CD8-positive, alpha-beta memory T cell (primary cell): ENCODE results near the gene ADGRV1. TPM values are rescaled to one million over a fixed set of nuclear protein-coding genes. Genes with fewer than 3 reads are reported as not detected.

Experiments used
- CTCF ChIA-PET: fragments of 350-600 bp; sonication (Branson Sonifier 250); formaldehyde crosslinking; loops from one replicate; lab custom pipeline; 2021; ENCODE audit warnings: antibody characterized with exemption; lab: Charles Lee
- POLR2A ChIA-PET: fragments of 350-600 bp; sonication (Branson Sonifier 250); formaldehyde crosslinking; loops from one replicate; lab custom pipeline; 2021; ENCODE audit warnings: antibody characterized with exemption; lab: Charles Lee
- DNase-seq, 5 donors: peaks; one replicate each; pipeline versions ENCODE4 v3.0.0 to v3.0.0-alpha.2; 2020 to 2022; ENCODE audit warnings: mixed read lengths in 1 of 5
- H3K27ac ChIP-seq: one replicate; pipeline ENCODE4 v1.7.0; 2013; ENCODE audit warnings: low read depth, mild to moderate bottlenecking, low read length, moderate library complexity
- H3K27me3 ChIP-seq: 2 replicates; pipeline ENCODE4 v1.7.0; 2013; ENCODE audit warnings: low read length, mild to moderate bottlenecking; ENCODE audit not compliant: insufficient read depth, poor library complexity, severe bottlenecking
- H3K36me3 ChIP-seq: 2 replicates; pipeline ENCODE4 v1.7.0; 2013; ENCODE audit warnings: mild to moderate bottlenecking, low read length, moderate library complexity; ENCODE audit not compliant: insufficient read depth
- H3K4me1 ChIP-seq: 2 replicates; pipeline ENCODE4 v1.7.0; 2013; ENCODE audit warnings: mild to moderate bottlenecking, low read length, moderate library complexity; ENCODE audit not compliant: insufficient read depth
- H3K4me3 ChIP-seq: 2 replicates; pipeline ENCODE4 v1.7.0; 2013; ENCODE audit warnings: mild to moderate bottlenecking, low read length
- H3K9me3 ChIP-seq: 2 replicates; pipeline ENCODE4 v1.7.0; 2013; ENCODE audit warnings: mild to moderate bottlenecking, low read length
- H3K27ac Mint-ChIP-seq, 8 donors: one replicate each; pipeline ENCODE4 v1.8.0; 2020 to 2021; ENCODE audit warnings: mixed read lengths in 8 of 8, mild to moderate bottlenecking in 6 of 8, inconsistent platforms in 3 of 8, moderate library complexity in 3 of 8
- H3K27me3 Mint-ChIP-seq, 2 donors: one replicate each; pipeline ENCODE4 v1.8.0; 2020 to 2021; ENCODE audit warnings: mixed read lengths in 2 of 2, mild to moderate bottlenecking in 1 of 2, moderate library complexity in 1 of 2
- H3K36me3 Mint-ChIP-seq, 3 donors: one replicate each; pipeline ENCODE4 v1.8.0; 2020 to 2021; ENCODE audit warnings: mixed read lengths in 3 of 3, inconsistent platforms in 1 of 3, mild to moderate bottlenecking in 1 of 3
- H3K4me1 Mint-ChIP-seq, 3 donors: one replicate each; pipeline ENCODE4 v1.8.0; 2020 to 2021; ENCODE audit warnings: mixed read lengths in 3 of 3, inconsistent platforms in 1 of 3, mild to moderate bottlenecking in 1 of 3
- H3K4me3 Mint-ChIP-seq, 7 donors: one replicate each; pipeline ENCODE4 v1.8.0; 2020 to 2021; ENCODE audit warnings: mixed read lengths in 7 of 7, mild to moderate bottlenecking in 6 of 7, moderate library complexity in 4 of 7, inconsistent platforms in 2 of 7
- H3K9me3 Mint-ChIP-seq, 5 donors: one replicate each; pipeline ENCODE4 v1.8.0; 2020 to 2022; ENCODE audit warnings: mixed read lengths in 5 of 5, mild to moderate bottlenecking in 3 of 5, moderate library complexity in 2 of 5, inconsistent platforms in 1 of 5
- polyA plus RNA-seq: library from polyadenylated mRNA; unstranded; fragments of 300-500 nt; fragmentation: Illumina TruSeq; gene quantifications from one replicate; pipeline ENCODE4 v1.2.3, GENCODE V29; 2021
- total RNA-seq, 2 experiments: library from RNA; stranded (reverse); gene quantifications; one replicate each; pipeline ENCODE4 v1.2.3, GENCODE V29; 2021

The ADGRV1 gene
- total and polyA plus RNA-seq, 3 experiments from 2014 or later, result 0.33 to 0.44 TPM; not detected in 1

GRCh38 chr5:90947667-90948066, 389.1 kb downstream of the ADGRV1 start:
- no peak overlapping the region for H3K4me3 Mint-ChIP-seq
- H3K9me3 ChIP-seq, result no peaks in the 10 kb centered on the region
- no peak overlapping the region for H3K4me3 ChIP-seq
- peaks cover 0 to 4% (median 0%) of the 10 kb centered on the region in 5 donors for H3K9me3 Mint-ChIP-seq
- H3K27me3 ChIP-seq, result no peaks in the 10 kb centered on the region
- no peaks in the 10 kb centered on the region for H3K4me1 ChIP-seq
- ChIA-PET CTCF (interaction anchor here (1.9 kb wide), 1 partner anchor 16 kb away, joined by 4 read pairs; no protein-coding TSS in a partner anchor), POLR2A (no interaction called here)
- H3K36me3 ChIP-seq, result no peaks in the 10 kb centered on the region
- peaks cover 0 to 30% of the 10 kb centered on the region in 2 donors for H3K27me3 Mint-ChIP-seq
- H3K4me1 Mint-ChIP-seq, result no peaks in the 10 kb centered on the region
- no peaks in the 10 kb centered on the region for H3K36me3 Mint-ChIP-seq
- no peak overlapping the region for H3K27ac Mint-ChIP-seq
- no peak overlapping the region for H3K27ac ChIP-seq
- no peak for DNase-seq

GRCh38 chr5:90948969-90949368, 390.4 kb downstream of the ADGRV1 start:
- Histone ChIP-seq H3K36me3 (no peaks in the 10 kb centered on the region), H3K4me3 (no peak overlapping the region), H3K4me1 (no peaks in the 10 kb centered on the region), H3K27me3 (no peaks in the 10 kb centered on the region), H3K9me3 (no peaks in the 10 kb centered on the region), H3K27ac (no peak overlapping the region)
- CTCF ChIA-PET, result no interaction called here
- Mint-ChIP-seq H3K4me1 (no peaks in the 10 kb centered on the region), H3K36me3 (no peaks in the 10 kb centered on the region), H3K27ac (no peak overlapping the region), H3K27me3 (peaks cover 0 to 38% of the 10 kb centered on the region in 2 donors), H3K9me3 (peaks cover 0 to 4% (median 0%) of the 10 kb centered on the region in 5 donors), H3K4me3 (no peak overlapping the region)
- no peak for DNase-seq
- POLR2A ChIA-PET, result no interaction called here

DNA sequence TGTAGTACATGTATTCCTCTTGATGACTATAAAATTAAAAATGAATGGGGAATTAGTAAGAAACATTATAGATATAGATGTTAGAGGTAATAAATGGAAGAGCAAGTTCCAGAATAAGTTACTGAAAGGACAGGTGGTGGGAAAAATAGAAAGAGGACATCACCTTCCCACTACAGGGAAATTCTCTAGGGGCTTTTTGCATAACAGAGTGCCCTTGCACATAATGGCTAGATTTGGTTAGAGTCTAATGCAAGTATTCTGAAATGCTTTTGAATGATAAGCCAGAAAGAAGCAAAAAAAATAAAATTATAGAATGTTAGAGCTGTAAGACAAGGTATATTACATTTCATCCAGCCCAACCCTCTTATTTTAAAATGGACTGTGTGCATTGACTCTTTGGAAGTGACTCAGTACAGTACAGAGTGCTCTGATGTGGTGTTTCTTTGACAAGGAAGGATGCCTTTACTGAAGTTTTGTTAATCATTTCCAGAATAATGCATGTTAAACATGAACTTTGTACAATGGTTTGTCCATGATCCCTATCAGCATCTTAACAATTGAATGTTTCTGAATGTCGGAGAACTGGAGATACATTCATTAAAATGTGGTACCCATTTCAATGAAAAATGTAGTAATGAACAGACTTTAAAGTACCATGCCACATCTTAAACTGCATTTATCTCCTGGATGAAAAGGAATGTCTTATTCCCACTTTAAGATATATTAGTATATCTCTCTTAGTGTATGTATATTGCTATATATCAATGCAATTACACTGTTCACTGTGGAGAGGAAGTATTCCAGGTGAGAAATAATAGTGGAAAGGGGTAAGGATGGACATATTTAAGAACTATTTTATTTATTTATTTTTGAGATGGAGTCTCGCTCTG, 391.1 kb downstream of the ADGRV1 start:
- ChIA-PET CTCF (no interaction called here), POLR2A (no interaction called here)
- Mint-ChIP-seq H3K27me3 (peaks cover 0 to 38% of the 10 kb centered on the region in 2 donors), H3K27ac (no peak overlapping the region), H3K36me3 (no peaks in the 10 kb centered on the region), H3K4me3 (no peak overlapping the region), H3K4me1 (no peaks in the 10 kb centered on the region), H3K9me3 (peaks cover 0 to 4% (median 0%) of the 10 kb centered on the region in 5 donors)
- no peak overlapping the region for H3K4me3 ChIP-seq
- no peak overlapping the region for H3K27ac ChIP-seq
- no peaks in the 10 kb centered on the region for H3K4me1 ChIP-seq
- no peak for DNase-seq
- no peaks in the 10 kb centered on the region for H3K36me3 ChIP-seq
- H3K9me3 ChIP-seq, result no peaks in the 10 kb centered on the region
- H3K27me3 ChIP-seq, result no peaks in the 10 kb centered on the region

DNA sequence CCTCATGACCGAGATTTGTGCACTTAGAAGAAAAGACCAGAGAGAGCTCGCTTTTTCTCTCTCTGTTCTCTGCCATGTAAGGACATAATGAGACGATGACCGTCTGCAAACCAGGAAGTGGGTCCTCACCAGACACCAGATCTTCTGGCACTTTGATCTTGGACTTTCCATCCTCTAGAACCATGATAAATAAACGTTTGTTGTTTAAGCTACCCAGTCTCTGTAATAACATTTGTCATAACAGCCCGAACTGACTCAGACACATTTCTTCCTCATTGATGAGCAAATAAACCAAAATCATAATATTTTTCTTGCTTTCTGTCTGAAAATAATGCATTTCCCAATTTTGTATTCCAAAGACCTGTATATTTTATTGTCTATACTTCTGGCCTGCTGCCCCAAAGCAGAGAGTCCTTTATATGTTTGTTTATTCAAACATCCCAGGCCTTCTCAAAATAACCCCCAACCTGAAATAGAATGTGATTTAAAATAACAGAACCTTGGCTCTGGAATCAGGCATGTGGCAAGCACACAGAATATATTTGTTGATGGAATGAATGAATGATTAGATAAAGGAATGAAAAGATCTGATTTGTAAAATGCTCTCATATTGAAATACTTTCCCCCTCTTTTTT, 396.5 kb downstream of the ADGRV1 start:
- H3K9me3 Mint-ChIP-seq, result no peaks in the 10 kb centered on the region
- H3K27me3 ChIP-seq, result no peaks in the 10 kb centered on the region
- H3K27ac Mint-ChIP-seq, result no peak overlapping the region
- H3K4me1 ChIP-seq, result no peaks in the 10 kb centered on the region
- no peaks in the 10 kb centered on the region for H3K9me3 ChIP-seq
- no peaks in the 10 kb centered on the region for H3K36me3 ChIP-seq
- no peak overlapping the region for H3K4me3 ChIP-seq
- no peak overlapping the region for H3K4me3 Mint-ChIP-seq
- CTCF ChIA-PET, result no interaction called here
- peaks cover 1 to 38% of the 10 kb centered on the region in 2 donors for H3K27me3 Mint-ChIP-seq
- POLR2A ChIA-PET, result no interaction called here
- DNase-seq, result no peak
- no peak overlapping the region for H3K27ac ChIP-seq
- H3K4me1 Mint-ChIP-seq, result peaks cover 0 to 5% (median 0%) of the 10 kb centered on the region in 3 donors
- no peaks in the 10 kb centered on the region for H3K36me3 Mint-ChIP-seq

GRCh38 chr5:90956511-90957097, 398.0 kb downstream of the ADGRV1 start:
- Histone ChIP-seq H3K9me3 (no peaks in the 10 kb centered on the region), H3K27me3 (no peaks in the 10 kb centered on the region), H3K36me3 (no peaks in the 10 kb centered on the region), H3K4me3 (no peak overlapping the region), H3K4me1 (no peaks in the 10 kb centered on the region), H3K27ac (no peak overlapping the region)
- ChIA-PET CTCF (no interaction called here), POLR2A (no interaction called here)
- Mint-ChIP-seq H3K27ac (no peak overlapping the region), H3K4me3 (no peak overlapping the region), H3K27me3 (peaks cover 2 to 32% of the 10 kb centered on the region in 2 donors), H3K9me3 (peaks cover 0 to 7% (median 0%) of the 10 kb centered on the region in 5 donors), H3K4me1 (peaks cover 0 to 5% (median 0%) of the 10 kb centered on the region in 3 donors), H3K36me3 (no peaks in the 10 kb centered on the region)
- DNase-seq, result no peak

DNA sequence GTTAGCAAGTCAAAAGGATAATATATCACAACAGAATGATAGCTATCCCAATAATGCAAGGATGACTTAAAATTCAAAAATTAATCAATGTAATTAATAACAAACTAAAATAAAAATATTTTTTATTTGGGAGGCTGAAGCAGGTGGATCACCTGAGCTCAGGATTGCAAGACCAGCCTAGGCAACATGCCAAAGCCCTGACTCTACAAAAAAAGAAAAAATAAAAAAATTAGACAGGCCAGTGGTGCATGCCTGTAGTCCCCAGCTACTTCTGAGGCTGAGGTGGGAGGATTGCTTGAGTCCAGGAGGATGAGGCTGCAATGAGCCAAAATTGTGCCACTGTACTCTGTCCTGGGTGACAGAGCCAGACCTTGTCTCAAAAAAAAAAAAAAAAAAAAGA, 399.3 kb downstream of the ADGRV1 start:
- Mint-ChIP-seq H3K9me3 (peaks cover 0 to 7% (median 0%) of the 10 kb centered on the region in 5 donors), H3K4me3 (no peak overlapping the region), H3K4me1 (peaks cover 0 to 5% (median 0%) of the 10 kb centered on the region in 3 donors), H3K27ac (no peak overlapping the region), H3K36me3 (no peaks in the 10 kb centered on the region), H3K27me3 (peaks cover 2 to 23% of the 10 kb centered on the region in 2 donors)
- Histone ChIP-seq H3K27me3 (no peaks in the 10 kb centered on the region), H3K27ac (no peak overlapping the region), H3K4me3 (no peak overlapping the region), H3K36me3 (no peaks in the 10 kb centered on the region), H3K9me3 (no peaks in the 10 kb centered on the region), H3K4me1 (no peaks in the 10 kb centered on the region)
- CTCF ChIA-PET, result no interaction called here
- no peak for DNase-seq
- POLR2A ChIA-PET, result no interaction called here

DNA sequence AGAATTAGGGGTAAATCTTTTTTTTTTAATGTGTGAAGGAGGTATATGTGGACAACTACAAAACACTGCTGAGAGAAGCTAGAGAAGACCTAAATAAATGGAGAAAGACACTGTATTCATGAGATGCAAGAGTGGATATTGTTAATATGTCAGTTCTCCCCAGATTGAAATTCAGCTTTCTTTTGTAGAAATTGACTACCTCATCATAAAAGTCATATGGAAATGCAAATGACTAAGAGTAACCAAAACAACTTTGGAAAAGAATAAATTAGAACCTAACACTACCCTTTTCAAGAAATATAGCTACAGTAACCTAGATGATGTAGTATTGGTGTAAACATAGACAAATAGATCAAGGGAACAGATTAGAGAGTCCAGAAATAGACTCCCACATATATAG, 400.7 kb downstream of the ADGRV1 start:
- H3K27me3 Mint-ChIP-seq, result peaks cover 2 to 18% of the 10 kb centered on the region in 2 donors
- H3K4me3 ChIP-seq, result no peak overlapping the region
- no peak overlapping the region for H3K27ac ChIP-seq
- peaks cover 0 to 7% (median 0%) of the 10 kb centered on the region in 5 donors for H3K9me3 Mint-ChIP-seq
- ChIA-PET POLR2A (no interaction called here), CTCF (no interaction called here)
- peaks cover 0 to 5% (median 0%) of the 10 kb centered on the region in 3 donors for H3K4me1 Mint-ChIP-seq
- H3K36me3 Mint-ChIP-seq, result no peaks in the 10 kb centered on the region
- no peak for DNase-seq
- H3K27me3 ChIP-seq, result no peaks in the 10 kb centered on the region
- H3K4me3 Mint-ChIP-seq, result no peak overlapping the region
- H3K9me3 ChIP-seq, result no peaks in the 10 kb centered on the region
- H3K4me1 ChIP-seq, result no peaks in the 10 kb centered on the region
- no peaks in the 10 kb centered on the region for H3K36me3 ChIP-seq
- no peak overlapping the region for H3K27ac Mint-ChIP-seq

GRCh38 chr5:90962481-90962880, 403.9 kb downstream of the ADGRV1 start:
- no peak for DNase-seq
- no peaks in the 10 kb centered on the region for H3K27me3 ChIP-seq
- H3K9me3 Mint-ChIP-seq, result peaks cover 0 to 7% (median 0%) of the 10 kb centered on the region in 5 donors
- no peaks in the 10 kb centered on the region for H3K4me1 ChIP-seq
- H3K4me3 Mint-ChIP-seq, result no peak overlapping the region
- H3K36me3 Mint-ChIP-seq, result no peaks in the 10 kb centered on the region
- ChIA-PET POLR2A (no interaction called here), CTCF (no interaction called here)
- H3K27ac ChIP-seq, result no peak overlapping the region
- H3K27ac Mint-ChIP-seq, result no peak overlapping the region
- H3K4me1 Mint-ChIP-seq, result no peaks in the 10 kb centered on the region
- no peaks in the 10 kb centered on the region for H3K9me3 ChIP-seq
- H3K36me3 ChIP-seq, result no peaks in the 10 kb centered on the region
- H3K27me3 Mint-ChIP-seq, result peaks cover 3 to 12% of the 10 kb centered on the region in 2 donors
- no peak overlapping the region for H3K4me3 ChIP-seq
